ENCODE data around the gene PODXL2. TPM values are rescaled to one million over a fixed set of nuclear protein-coding genes. Genes with fewer than 3 reads are reported as not detected.

Gene PODXL2
- total RNA-seq, 1 experiment from 2014 or later: 5.7 TPM

- Histone ChIP-seq H2AFZ (ENCODE audit: low read depth, low read length, poor library complexity, severe bottlenecking) (no peak overlapping the region), H3K36me3 (ENCODE audit: control insufficient read depth in 1 of 2, insufficient read depth in 2 of 2, low read length in 2 of 2) (no peaks in the 10 kb centered on the region), H3K27ac (ENCODE audit: low read depth, low read length) (no peak overlapping the region), H3K9ac (ENCODE audit: low read length) (no peak overlapping the region), H3K79me2 (ENCODE audit: insufficient read depth, low read length) (no peaks in the 10 kb centered on the region), H3K4me3 (replicated peaks in 1 of 2; ENCODE audit: low read depth in 1 of 2, low read length in 2 of 2) (no peak overlapping the region), H3K4me1 (ENCODE audit: control insufficient read depth in 1 of 2, insufficient read depth in 2 of 2, low read length in 2 of 2) (no peaks in the 10 kb centered on the region), H3K4me2 (ENCODE audit: low read length) (no peak overlapping the region), H3K9me3 (ENCODE audit: control insufficient read depth in 1 of 2, insufficient read depth in 1 of 2, low read depth in 1 of 2, low read length in 2 of 2) (no peaks in the 10 kb centered on the region), H3K27me3 (ENCODE audit: insufficient read depth, low read length) (no peaks in the 10 kb centered on the region), H4K20me1 (ENCODE audit: insufficient read depth) (no peaks in the 10 kb centered on the region), H3K9me2 (ENCODE audit: insufficient read depth) (no peaks in the 10 kb centered on the region)
- RAD21 ChIA-PET (ENCODE audit: low non-redundant PET in 1 of 2, low total read pairs in 2 of 2, uncharacterized antibody in 2 of 2, unreplicated experiment in 2 of 2): no interaction called here
- TF ChIP-seq, protein P1, sequence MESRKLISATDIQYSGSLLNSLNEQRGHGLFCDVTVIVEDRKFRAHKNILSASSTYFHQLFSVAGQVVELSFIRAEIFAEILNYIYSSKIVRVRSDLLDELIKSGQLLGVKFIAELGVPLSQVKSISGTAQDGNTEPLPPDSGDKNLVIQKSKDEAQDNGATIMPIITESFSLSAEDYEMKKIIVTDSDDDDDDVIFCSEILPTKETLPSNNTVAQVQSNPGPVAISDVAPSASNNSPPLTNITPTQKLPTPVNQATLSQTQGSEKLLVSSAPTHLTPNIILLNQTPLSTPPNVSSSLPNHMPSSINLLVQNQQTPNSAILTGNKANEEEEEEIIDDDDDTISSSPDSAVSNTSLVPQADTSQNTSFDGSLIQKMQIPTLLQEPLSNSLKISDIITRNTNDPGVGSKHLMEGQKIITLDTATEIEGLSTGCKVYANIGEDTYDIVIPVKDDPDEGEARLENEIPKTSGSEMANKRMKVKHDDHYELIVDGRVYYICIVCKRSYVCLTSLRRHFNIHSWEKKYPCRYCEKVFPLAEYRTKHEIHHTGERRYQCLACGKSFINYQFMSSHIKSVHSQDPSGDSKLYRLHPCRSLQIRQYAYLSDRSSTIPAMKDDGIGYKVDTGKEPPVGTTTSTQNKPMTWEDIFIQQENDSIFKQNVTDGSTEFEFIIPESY (IDR thresholded peaks at IDR 0.05; ENCODE audit: extremely low read depth, insufficient replicate concordance, low read length): no peak
- TF ChIP-seq EZH2 (IDR thresholded peaks at IDR 0.05): no peak
- TF ChIP-seq EGR1 (IDR thresholded peaks at IDR 0.05; ENCODE audit: low read depth): no peak
- no peak for TF ChIP-seq ZNF274 (IDR thresholded peaks at IDR 0.05; ENCODE audit: low read depth, low read length)
- TF ChIP-seq REST (IDR thresholded peaks at IDR 0.05; ENCODE audit: low read depth): no peak
- TF ChIP-seq, protein P2, sequence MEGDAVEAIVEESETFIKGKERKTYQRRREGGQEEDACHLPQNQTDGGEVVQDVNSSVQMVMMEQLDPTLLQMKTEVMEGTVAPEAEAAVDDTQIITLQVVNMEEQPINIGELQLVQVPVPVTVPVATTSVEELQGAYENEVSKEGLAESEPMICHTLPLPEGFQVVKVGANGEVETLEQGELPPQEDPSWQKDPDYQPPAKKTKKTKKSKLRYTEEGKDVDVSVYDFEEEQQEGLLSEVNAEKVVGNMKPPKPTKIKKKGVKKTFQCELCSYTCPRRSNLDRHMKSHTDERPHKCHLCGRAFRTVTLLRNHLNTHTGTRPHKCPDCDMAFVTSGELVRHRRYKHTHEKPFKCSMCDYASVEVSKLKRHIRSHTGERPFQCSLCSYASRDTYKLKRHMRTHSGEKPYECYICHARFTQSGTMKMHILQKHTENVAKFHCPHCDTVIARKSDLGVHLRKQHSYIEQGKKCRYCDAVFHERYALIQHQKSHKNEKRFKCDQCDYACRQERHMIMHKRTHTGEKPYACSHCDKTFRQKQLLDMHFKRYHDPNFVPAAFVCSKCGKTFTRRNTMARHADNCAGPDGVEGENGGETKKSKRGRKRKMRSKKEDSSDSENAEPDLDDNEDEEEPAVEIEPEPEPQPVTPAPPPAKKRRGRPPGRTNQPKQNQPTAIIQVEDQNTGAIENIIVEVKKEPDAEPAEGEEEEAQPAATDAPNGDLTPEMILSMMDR (IDR thresholded peaks at IDR 0.05 in 2 of 3, conservative IDR thresholded peaks at IDR 0.05 in 1 of 3; ENCODE audit: borderline replicate concordance in 1 of 3, insufficient read depth in 1 of 3, low read depth in 2 of 3, low read length in 2 of 3): no peak
- no peak for TF ChIP-seq FOSL1 (IDR thresholded peaks at IDR 0.05; ENCODE audit: low read depth)
- TF ChIP-seq ZFX (IDR thresholded peaks at IDR 0.05): no peak
- no peak for TF ChIP-seq RAD21 (IDR thresholded peaks at IDR 0.05; ENCODE audit: low read depth)
- TF ChIP-seq POLR2AphosphoS5 (IDR thresholded peaks at IDR 0.05; ENCODE audit: low read depth, low read length): no peak
- TF ChIP-seq SRF (IDR thresholded peaks at IDR 0.05; ENCODE audit: low read depth): no peak
- TF ChIP-seq TCF7L2 (IDR thresholded peaks at IDR 0.05; ENCODE audit: borderline replicate concordance, extremely low read depth, insufficient read depth, insufficient read length): no peak
- no peak for TF ChIP-seq ELF1 (IDR thresholded peaks at IDR 0.05; ENCODE audit: borderline replicate concordance, low read depth)
- no peak for TF ChIP-seq POLR2A (IDR thresholded peaks at IDR 0.05; ENCODE audit: borderline replicate concordance, extremely low read depth, insufficient read depth, insufficient read length)
- no TSS peak for BruUV-seq (replicated peaks)
- DNase-seq (ENCODE audit: low read depth, low spot score) (no peak), ATAC-seq (no peak)
- CTCF ChIA-PET: no interaction called here
- intact Hi-C loops (cut with micrococcal nuclease): no loop called here
- POLR2A ChIA-PET: no interaction called here
Observed at GRCh38 chr3:127647166-127647844, 18.3 kb downstream of the PODXL2 start.
